Prostate gland (tissue), 2 donors: Measurements from ENCODE around the gene TCF20. TPM values are rescaled to one million over a fixed set of nuclear protein-coding genes. Genes with fewer than 3 reads are reported as not detected.

Experiments
- DNase-seq: peaks from one replicate; pipeline ENCODE4 v3.0.0-alpha.2; 2019; ENCODE audit warnings: low spot score
- H3K27ac ChIP-seq, 2 donors: fragments of 200-600 bp; sonication (generic); 2 replicates each; pipeline ENCODE4 v1.5.1; 2017 to 2019
- H3K27me3 ChIP-seq: fragments of 200-600 bp; sonication (generic); replicated peaks from 2 replicates; pipeline ENCODE4 v1.5.1; 2019; ENCODE audit not compliant: insufficient read depth
- H3K36me3 ChIP-seq, 2 donors: fragments of 200-600 bp; sonication (generic); 1 replicate in 1 of 2; 2 replicates in 1 of 2; pipeline versions ENCODE4 v1.5.1 to v1.8.1; 2017 to 2019
- H3K4me1 ChIP-seq: fragments of 200-600 bp; sonication (generic); replicated peaks from 2 replicates; pipeline ENCODE4 v1.5.1; 2019
- H3K4me3 ChIP-seq, 2 donors: fragments of 200-600 bp; sonication (generic); 2 replicates each; pipeline ENCODE4 v1.5.1; 2017 to 2019
- H3K9me3 ChIP-seq: fragments of 200-600 bp; sonication (generic); 2 replicates; pipeline ENCODE4 v1.5.1; 2017
- POLR2A ChIP-seq: fragments of 450-650 bp; IDR thresholded peaks from one replicate; pipeline ENCODE4 v1.6.1; 2016; ENCODE audit warnings: antibody characterized with exemption, mild to moderate bottlenecking
- POLR2AphosphoS5 ChIP-seq: sonication (generic); formaldehyde crosslinking; IDR thresholded peaks from one replicate; pipeline ENCODE4 v1.6.1; 2017; ENCODE audit warnings: antibody characterized with exemption
- WGBS: methylation state at CpG from one replicate; pipeline ENCODE4 v1.1.5; 2018; 5-methylcytosine and 5-hydroxymethylcytosine counted together
- intact Hi-C: fragments of 100-400 bp; cut with DNase I; formaldehyde crosslinking; loops from one replicate; pipeline ENCODE4 v1.14.2; 2022
- total RNA-seq, 2 donors: library from RNA; depleted of rRNA; stranded (reverse); fragments of >200 nt; gene quantifications; one replicate each; pipeline ENCODE4 v1.1.0, GENCODE V29; 2016
- TF ChIP-seq, protein P1 (sequence below), 4 experiments: fragments of 200-600 bp in 2 of 4; fragments of 450-650 bp in 2 of 4; sonication (generic) in 2 of 4; IDR thresholded peaks; 1 replicate in 3 of 4; 2 replicates in 1 of 4; pipeline ENCODE4 v1.5.1; 2016 to 2019; ENCODE audit warnings: antibody characterized with exemption in 4 of 4, mild to moderate bottlenecking in 2 of 4, moderate library complexity in 2 of 4

Gene TCF20
- total RNA-seq, 2 donors from 2014 or later, result 43.9 to 47.3 TPM

- Histone ChIP-seq H3K27me3 (no peaks in the 10 kb centered on the region), H3K4me1 (no peaks in the 10 kb centered on the region), H3K36me3 (no peaks in the 10 kb centered on the region), H3K4me3 (no peak overlapping the region), H3K27ac (no peak overlapping the region), H3K9me3 (no peaks in the 10 kb centered on the region)
- 56% methylated on average over 2 of the region's 2 CpGs for WGBS
- no peak for TF ChIP-seq POLR2AphosphoS5
- no peak for TF ChIP-seq POLR2A
- TF ChIP-seq, protein P1, sequence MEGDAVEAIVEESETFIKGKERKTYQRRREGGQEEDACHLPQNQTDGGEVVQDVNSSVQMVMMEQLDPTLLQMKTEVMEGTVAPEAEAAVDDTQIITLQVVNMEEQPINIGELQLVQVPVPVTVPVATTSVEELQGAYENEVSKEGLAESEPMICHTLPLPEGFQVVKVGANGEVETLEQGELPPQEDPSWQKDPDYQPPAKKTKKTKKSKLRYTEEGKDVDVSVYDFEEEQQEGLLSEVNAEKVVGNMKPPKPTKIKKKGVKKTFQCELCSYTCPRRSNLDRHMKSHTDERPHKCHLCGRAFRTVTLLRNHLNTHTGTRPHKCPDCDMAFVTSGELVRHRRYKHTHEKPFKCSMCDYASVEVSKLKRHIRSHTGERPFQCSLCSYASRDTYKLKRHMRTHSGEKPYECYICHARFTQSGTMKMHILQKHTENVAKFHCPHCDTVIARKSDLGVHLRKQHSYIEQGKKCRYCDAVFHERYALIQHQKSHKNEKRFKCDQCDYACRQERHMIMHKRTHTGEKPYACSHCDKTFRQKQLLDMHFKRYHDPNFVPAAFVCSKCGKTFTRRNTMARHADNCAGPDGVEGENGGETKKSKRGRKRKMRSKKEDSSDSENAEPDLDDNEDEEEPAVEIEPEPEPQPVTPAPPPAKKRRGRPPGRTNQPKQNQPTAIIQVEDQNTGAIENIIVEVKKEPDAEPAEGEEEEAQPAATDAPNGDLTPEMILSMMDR (IDR thresholded peaks at IDR 0.05), result no peak
- no peak for DNase-seq
- intact Hi-C loops, result loop anchor here (10.0 kb wide), 1 partner anchor 81 kb away; no protein-coding TSS in a partner anchor
These were observed 5.1 kb downstream of the TCF20 start for GRCh38 chr22:42265321-42265720.

DNA sequence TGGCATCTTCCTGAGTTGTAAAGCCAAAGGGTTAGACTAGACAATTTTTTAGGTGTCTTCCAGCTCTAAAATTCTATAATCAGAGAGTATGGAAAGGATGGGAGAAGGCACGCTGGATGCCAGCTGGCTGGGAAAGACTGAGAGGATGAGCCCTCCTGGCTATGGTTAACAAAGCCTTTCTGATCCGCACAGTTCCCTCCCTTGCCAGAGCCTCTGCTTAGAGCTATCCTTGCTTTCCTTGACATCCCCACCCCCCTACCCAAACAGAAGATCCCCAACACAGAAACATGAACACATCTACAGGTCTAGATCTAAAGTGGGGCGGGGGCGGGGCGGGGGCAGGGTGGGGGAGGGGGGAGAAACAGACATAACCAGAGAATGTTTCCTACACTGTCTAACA lies 6.5 kb downstream of the TCF20 start:
- DNase-seq, result no peak
- Histone ChIP-seq H3K4me3 (no peak overlapping the region), H3K9me3 (no peaks in the 10 kb centered on the region), H3K4me1 (no peaks in the 10 kb centered on the region), H3K27me3 (no peaks in the 10 kb centered on the region), H3K27ac (no peak overlapping the region), H3K36me3 (no peaks in the 10 kb centered on the region)
- TF ChIP-seq, protein P1 (IDR thresholded peaks at IDR 0.05), result no peak
- TF ChIP-seq POLR2A (no peak), POLR2AphosphoS5 (no peak)
- intact Hi-C loops, result loop anchor here (10.0 kb wide), 1 partner anchor 79 kb away; no protein-coding TSS in a partner anchor
- WGBS, result 88% methylated on average over 5 of the region's 5 CpGs

DNA sequence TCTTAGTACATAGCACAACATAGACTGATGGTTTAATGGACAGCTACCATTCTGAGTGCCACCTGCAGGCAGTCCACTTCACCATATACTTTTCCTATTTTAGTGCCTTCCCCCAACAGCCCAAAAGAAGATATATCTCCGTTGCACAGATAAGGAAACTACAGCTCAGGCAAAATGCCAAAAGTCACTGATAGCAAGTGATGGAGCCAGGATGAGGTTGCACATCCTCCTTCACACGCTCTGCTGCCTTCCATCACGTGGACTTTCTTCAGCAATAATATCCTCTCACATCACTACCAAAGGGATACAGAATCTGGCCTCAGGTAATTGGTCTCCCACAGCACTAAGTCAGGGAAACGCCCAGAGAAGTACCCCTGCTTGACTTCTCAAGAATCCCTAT lies 7.5 kb downstream of the TCF20 start:
- 81% methylated on average over 4 of the region's 4 CpGs for WGBS
- no peak for TF ChIP-seq POLR2AphosphoS5
- TF ChIP-seq POLR2A, result no peak
- TF ChIP-seq, protein P1 (IDR thresholded peaks at IDR 0.05), result no peak
- no peaks in the 10 kb centered on the region for H3K27me3 ChIP-seq
- no peaks in the 10 kb centered on the region for H3K36me3 ChIP-seq
- H3K4me1 ChIP-seq, result no peaks in the 10 kb centered on the region
- H3K4me3 ChIP-seq, result no peak overlapping the region
- no peaks in the 10 kb centered on the region for H3K9me3 ChIP-seq
- intact Hi-C loops, result loop anchor here (10.0 kb wide), 1 partner anchor 78 kb away; no protein-coding TSS in a partner anchor
- no peak overlapping the region for H3K27ac ChIP-seq
- DNase-seq, result no peak

DNA sequence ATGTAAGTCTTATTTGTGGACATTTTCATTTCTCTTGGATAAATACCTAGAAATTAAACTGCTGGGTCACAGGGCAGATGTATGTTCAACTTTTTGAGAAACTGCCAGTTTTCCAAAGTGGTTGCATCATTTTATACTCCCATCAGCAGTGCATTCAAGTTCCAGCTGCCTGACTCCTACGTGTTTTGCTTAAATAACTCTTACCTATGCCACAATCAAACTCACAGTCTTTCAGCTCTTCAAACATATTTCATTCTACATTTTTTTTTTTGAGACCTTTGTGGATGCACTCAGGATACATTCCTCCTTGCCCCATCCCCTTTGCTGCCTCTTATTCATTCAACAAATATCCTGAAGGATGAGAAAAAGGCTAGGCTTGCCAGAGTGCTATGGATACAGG lies 9.2 kb downstream of the TCF20 start:
- whole genome bisulfite sequencing, result 76% methylated on average over 1 of the region's 1 CpG
- Histone ChIP-seq H3K36me3 (no peaks in the 10 kb centered on the region), H3K4me1 (no peaks in the 10 kb centered on the region), H3K9me3 (no peaks in the 10 kb centered on the region), H3K27ac (no peak overlapping the region), H3K27me3 (no peaks in the 10 kb centered on the region), H3K4me3 (no peak overlapping the region)
- DNase-seq, result no peak
- TF ChIP-seq POLR2A, result no peak
- TF ChIP-seq, protein P1 (IDR thresholded peaks at IDR 0.05), result no peak
- no peak for TF ChIP-seq POLR2AphosphoS5
- intact Hi-C loops, result loop anchor here (10.0 kb wide), 1 partner anchor 76 kb away; no protein-coding TSS in a partner anchor

GRCh38 chr22:42258126-42258525 lies 12.3 kb downstream of the TCF20 start:
- H3K27me3 ChIP-seq, result no peaks in the 10 kb centered on the region
- 88% methylated on average over 5 of the region's 5 CpGs for WGBS
- no peaks in the 10 kb centered on the region for H3K9me3 ChIP-seq
- H3K4me1 ChIP-seq, result no peaks in the 10 kb centered on the region
- no peak overlapping the region for H3K27ac ChIP-seq
- H3K4me3 ChIP-seq, result no peak overlapping the region
- no peak for DNase-seq
- H3K36me3 ChIP-seq, result no peaks in the 10 kb centered on the region
- intact Hi-C loops, result no loop called here
- TF ChIP-seq POLR2AphosphoS5, result no peak
- TF ChIP-seq POLR2A, result no peak
- TF ChIP-seq, protein P1 (IDR thresholded peaks at IDR 0.05), result no peak
